ENCODE data around the gene RNF217. TPM values are rescaled to one million over a fixed set of nuclear protein-coding genes. Genes with fewer than 3 reads are reported as not detected.

Gene RNF217
- total and polyA plus RNA-seq, 12 donors: 2.1 to 26.9 (median 13.0) TPM

- WGBS, 2 donors: 49 to 54% methylated on average over 3 of the region's 3 CpGs
- H3K36me3 ChIP-seq: no peaks in the 10 kb centered on the region
- TF ChIP-seq CTCF (IDR thresholded peaks at IDR 0.05): no peak
- H3K9me3 ChIP-seq: peaks cover 0 to 13% (median 0%) of the 10 kb centered on the region in 11 donors
- H3K27me3 ChIP-seq: no peaks in the 10 kb centered on the region
- peaks cover 0 to 31% (median 14%) of the 10 kb centered on the region in 9 donors for H3K4me1 ChIP-seq
- ATAC-seq (no peak), DNase-seq (no peak)
- intact Hi-C loops (cut with DNase I): no loop called here
- H3K27ac ChIP-seq: no peak overlapping the region
- H3K4me3 ChIP-seq: no peak overlapping the region
Measured at GRCh38 chr6:125008261-125008703, 46.0 kb downstream of the RNF217 start.

- no peaks in the 10 kb centered on the region for H3K27me3 ChIP-seq
- H3K27ac ChIP-seq: no peak overlapping the region
- peaks cover 0 to 13% (median 0%) of the 10 kb centered on the region in 11 donors for H3K9me3 ChIP-seq
- DNase-seq: no peak
- no peak for ATAC-seq
- WGBS, 2 donors: 54 to 55% methylated on average over 1 of the region's 1 CpG
- H3K4me3 ChIP-seq: no peak overlapping the region
- no peak for TF ChIP-seq CTCF (IDR thresholded peaks at IDR 0.05)
- no peaks in the 10 kb centered on the region for H3K36me3 ChIP-seq
- peaks cover 0 to 24% (median 15%) of the 10 kb centered on the region in 9 donors for H3K4me1 ChIP-seq
- intact Hi-C loops (cut with DNase I): no loop called here
Measured at GRCh38 chr6:125008957-125009356, 46.7 kb downstream of the RNF217 start.

- 34 to 37% methylated on average over 4 of the region's 4 CpGs for WGBS, 2 donors
- peak in 1 of 8 donors; percentile 15 for ATAC-seq
- peaks cover 0 to 25% (median 15%) of the 10 kb centered on the region in 9 donors for H3K4me1 ChIP-seq
Measured at GRCh38 chr6:125009578-125009977, 47.3 kb downstream of the RNF217 start.

GRCh38 chr6:125013938-125014660 lies 51.9 kb downstream of the RNF217 start:
- 85 to 89% methylated on average over 2 of the region's 2 CpGs for WGBS, 2 donors
- peak in 3 of 8 donors; percentile 25 to 51 (median 29) for ATAC-seq

More at GRCh38 chr6:125009578-125009977, 47.3 kb downstream of the RNF217 start:
- no peaks in the 10 kb centered on the region for H3K36me3 ChIP-seq
- H3K9me3 ChIP-seq: peaks cover 0 to 13% (median 0%) of the 10 kb centered on the region in 11 donors
- DNase-seq: no peak
- H3K4me3 ChIP-seq: no peak overlapping the region
- no peak overlapping the region for H3K27ac ChIP-seq
- H3K27me3 ChIP-seq: no peaks in the 10 kb centered on the region
- no peak for TF ChIP-seq CTCF (IDR thresholded peaks at IDR 0.05)
- intact Hi-C loops (cut with DNase I): no loop called here

More at GRCh38 chr6:125013938-125014660, 51.9 kb downstream of the RNF217 start:
- intact Hi-C loops (cut with DNase I): loop anchor here in 1 of 10 donors (5.0 kb wide), 1 partner anchor 88 kb away; no protein-coding TSS in a partner anchor
- no peaks in the 10 kb centered on the region for H3K9me3 ChIP-seq
- no peak for TF ChIP-seq CTCF (IDR thresholded peaks at IDR 0.05)
- H3K36me3 ChIP-seq: no peaks in the 10 kb centered on the region
- DNase-seq: no peak
- H3K4me1 ChIP-seq: peaks cover 0 to 22% (median 11%) of the 10 kb centered on the region in 9 donors
- H3K27ac ChIP-seq: no peak overlapping the region
- no peaks in the 10 kb centered on the region for H3K27me3 ChIP-seq
- no peak overlapping the region for H3K4me3 ChIP-seq
